Measurements from ENCODE around the gene INTU. TPM values are rescaled to one million over a fixed set of nuclear protein-coding genes. Genes with fewer than 3 reads are reported as not detected.

Gene INTU
- polyA plus RNA-seq, 3 donors: 0.17 to 0.26 TPM; not detected in 1

GRCh38 chr4:127668770-127669169 lies 36.0 kb downstream of the INTU start:
- no peaks in the 10 kb centered on the region for H3K36me3 Mint-ChIP-seq
- intact Hi-C loops (cut with micrococcal nuclease): no loop called here

GRCh38 chr4:127669691-127670090 lies 36.9 kb downstream of the INTU start:
- Mint-ChIP-seq H3K36me3 (peaks cover 0 to 1% of the 10 kb centered on the region in 2 donors), H3K27me3 (ENCODE audit: low read depth in 3 of 3) (no peaks in the 10 kb centered on the region), H3K9me3 (peaks cover 0 to 1% (median 0%) of the 10 kb centered on the region in 7 donors), H3K4me3 (no peak overlapping the region), H3K27ac (no peak overlapping the region), H3K4me1 (no peaks in the 10 kb centered on the region)
- Histone ChIP-seq H3K36me3 (replicated peaks in 1 of 2; ENCODE audit: control insufficient read depth in 1 of 2, insufficient read depth in 2 of 2, low read length in 2 of 2) (no peaks in the 10 kb centered on the region), H3K4me2 (replicated peaks; ENCODE audit: extremely low read depth, low read length, poor library complexity, severe bottlenecking) (no peak overlapping the region), H3K9me3 (replicated peaks in 1 of 2; ENCODE audit: control insufficient read depth in 1 of 2, insufficient read depth in 1 of 2, low read length in 2 of 2) (no peaks in the 10 kb centered on the region), H3K4me3 (replicated peaks in 1 of 3; ENCODE audit: low read depth in 2 of 3, low read length in 3 of 3) (no peak overlapping the region), H3K4me1 (ENCODE audit: control insufficient read depth in 1 of 2, insufficient read depth in 2 of 2, low read length in 2 of 2) (no peaks in the 10 kb centered on the region), H3K27me3 (ENCODE audit: control insufficient read depth in 2 of 2, insufficient read depth in 2 of 2, low read length in 2 of 2) (no peaks in the 10 kb centered on the region), H3K79me2 (ENCODE audit: insufficient read depth, low read length) (no peaks in the 10 kb centered on the region), H3K27ac (ENCODE audit: low read depth in 1 of 2, low read length in 2 of 2) (no peak overlapping the region), H3K9ac (ENCODE audit: insufficient read depth, low read length, poor library complexity, severe bottlenecking) (no peak overlapping the region), H2AFZ (ENCODE audit: insufficient read depth, low read depth, low read length, poor library complexity, severe bottlenecking) (no peak overlapping the region), H4K20me1 (ENCODE audit: insufficient read depth, low read length) (no peaks in the 10 kb centered on the region)
- no peak for DNase-seq
- no peak for TF ChIP-seq CTCF (IDR thresholded peaks at IDR 0.05)
- intact Hi-C loops (cut with micrococcal nuclease): no loop called here
- WGBS (ENCODE audit: insufficient coverage): no CpG with 5 or more reads among the region's 1 CpG

More at GRCh38 chr4:127668770-127669169, 36.0 kb downstream of the INTU start:
- Histone ChIP-seq H3K27ac (ENCODE audit: low read depth in 1 of 2, low read length in 2 of 2) (no peak overlapping the region), H2AFZ (ENCODE audit: insufficient read depth, low read depth, low read length, poor library complexity, severe bottlenecking) (no peak overlapping the region), H3K27me3 (ENCODE audit: control insufficient read depth in 2 of 2, insufficient read depth in 2 of 2, low read length in 2 of 2) (no peaks in the 10 kb centered on the region), H3K4me1 (ENCODE audit: control insufficient read depth in 1 of 2, insufficient read depth in 2 of 2, low read length in 2 of 2) (no peaks in the 10 kb centered on the region), H3K9me3 (replicated peaks in 1 of 2; ENCODE audit: control insufficient read depth in 1 of 2, insufficient read depth in 1 of 2, low read length in 2 of 2) (no peaks in the 10 kb centered on the region), H3K9ac (ENCODE audit: insufficient read depth, low read length, poor library complexity, severe bottlenecking) (no peak overlapping the region), H3K36me3 (replicated peaks in 1 of 2; ENCODE audit: control insufficient read depth in 1 of 2, insufficient read depth in 2 of 2, low read length in 2 of 2) (no peaks in the 10 kb centered on the region), H3K4me3 (replicated peaks in 1 of 3; ENCODE audit: low read depth in 2 of 3, low read length in 3 of 3) (no peak overlapping the region), H3K4me2 (replicated peaks; ENCODE audit: extremely low read depth, low read length, poor library complexity, severe bottlenecking) (no peak overlapping the region), H3K79me2 (ENCODE audit: insufficient read depth, low read length) (no peaks in the 10 kb centered on the region), H4K20me1 (ENCODE audit: insufficient read depth, low read length) (no peaks in the 10 kb centered on the region)
- H3K4me3 Mint-ChIP-seq: no peak overlapping the region
- peaks cover 0 to 1% (median 0%) of the 10 kb centered on the region in 7 donors for H3K9me3 Mint-ChIP-seq
- H3K4me1 Mint-ChIP-seq: no peaks in the 10 kb centered on the region
- no peaks in the 10 kb centered on the region for H3K27me3 Mint-ChIP-seq (ENCODE audit: low read depth in 3 of 3)
- DNase-seq: no peak
- H3K27ac Mint-ChIP-seq: no peak overlapping the region
- no CpG with 5 or more reads among the region's 2 CpGs for WGBS (ENCODE audit: insufficient coverage)
- TF ChIP-seq CTCF (IDR thresholded peaks at IDR 0.05): no peak
